GM23248 (cell line): ENCODE results near the gene PMVK.

Experiments
- EZH2 ChIP-seq: fragments of 200-600 bp; sonication (generic); IDR thresholded peaks from 2 replicates; pipeline ENCODE4 v1.6.1; 2018; ENCODE audit warnings: antibody characterized with exemption, mild to moderate bottlenecking; ENCODE audit not compliant: insufficient read depth, poor library complexity, severe bottlenecking
- EZH2phosphoT487 ChIP-seq: fragments of 200-600 bp; sonication (generic); IDR thresholded peaks from 2 replicates; pipeline ENCODE4 v1.6.1; 2018; ENCODE audit warnings: antibody characterized with exemption, moderate library complexity, mild to moderate bottlenecking, low read depth; ENCODE audit not compliant: insufficient read depth

GRCh38 chr1:154902938-154903566 is 33.5 kb downstream of the PMVK start:
- TF ChIP-seq EZH2phosphoT487 (no peak), EZH2 (no peak)
